BLaER1 treated with 17β-estradiol and CSF1 and Interleukin-3, amounts not matched to agents 10 nM and 100 nM (cell line): ENCODE measurements around the gene SLC25A1.
"Not testable (repeated sequence)": the region's sequence is repeated elsewhere in the genome, so short reads cannot be mapped to it uniquely, and the experiment has no call there.

Experiments used
- H3K27ac ChIP-seq, 11 experiments: shearing (Covaris generic); formaldehyde crosslinking; 2 replicates each; pipeline ENCODE4 v1.8.1; 2022
- H3K27me3 ChIP-seq, 11 experiments: shearing (Covaris generic); formaldehyde crosslinking; 2 replicates each; pipeline ENCODE4 v1.8.1; 2022
- H3K36me3 ChIP-seq, 11 experiments: shearing (Covaris generic); formaldehyde crosslinking; 2 replicates each; pipeline ENCODE4 v1.8.1; 2022
- H3K4me1 ChIP-seq, 10 experiments: shearing (Covaris generic); formaldehyde crosslinking; 2 replicates each; pipeline ENCODE4 v1.8.1; 2022
- H3K4me2 ChIP-seq, 11 experiments: shearing (Covaris generic); formaldehyde crosslinking; 2 replicates each; pipeline ENCODE4 v1.8.1; 2022
- H3K4me3 ChIP-seq, 10 experiments: shearing (Covaris generic); formaldehyde crosslinking; 2 replicates each; pipeline ENCODE4 v1.8.1; 2022
- H3K9ac ChIP-seq, 11 experiments: shearing (Covaris generic); formaldehyde crosslinking; 2 replicates each; pipeline ENCODE4 v1.8.1; 2022
- H3K9me3 ChIP-seq, 11 experiments: shearing (Covaris generic); formaldehyde crosslinking; replicated peaks in 1 of 11; 2 replicates each; pipeline ENCODE4 v1.8.1; 2022
- H4K20me1 ChIP-seq, 11 experiments: shearing (Covaris generic); formaldehyde crosslinking; 2 replicates each; pipeline ENCODE4 v1.8.1; 2022
- Cebpa-rat ChIP-seq, 11 experiments: shearing (Covaris generic); IDR thresholded peaks; 2 replicates each; pipeline ENCODE4 v1.8.1; 2022

SLC25A1 gene

DNA sequence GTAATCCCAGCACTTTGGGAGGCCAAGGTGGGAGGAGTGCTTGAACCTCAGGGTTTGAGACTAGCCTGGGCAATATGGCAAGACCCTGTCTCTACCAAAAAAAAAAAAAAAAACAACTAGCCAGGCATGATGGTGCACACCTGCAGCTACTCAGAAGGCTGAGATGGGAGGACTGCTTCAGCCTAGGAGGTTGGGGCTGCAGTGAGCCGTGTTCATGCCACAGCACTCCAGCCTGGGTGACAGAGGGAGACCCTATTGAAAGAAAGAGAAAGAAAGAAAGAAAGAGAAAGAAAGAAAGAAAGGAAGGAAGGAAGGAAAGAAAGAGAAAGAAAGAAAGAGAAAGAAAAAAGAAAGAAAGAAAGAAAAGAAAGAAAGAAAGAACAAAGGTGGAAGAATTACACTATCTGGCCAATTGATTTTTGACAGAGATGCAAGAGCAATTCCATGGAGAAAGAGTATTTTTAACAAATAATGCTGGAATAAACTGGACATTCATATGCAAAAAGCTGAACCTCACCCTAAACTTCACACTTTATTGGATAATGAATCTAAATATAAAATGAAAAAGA lies 33.9 kb upstream of the SLC25A1 start:
- Histone ChIP-seq H3K9ac (no peak overlapping the region), H3K9me3 (no peaks in the 10 kb centered on the region), H3K4me1 (peaks cover 0 to 3% (median 0%) of the 10 kb centered on the region in 10 experiments; a peak in 3 of 20 replicates), H3K27ac (no peak overlapping the region), H3K4me3 (no peak overlapping the region), H4K20me1 (no peaks in the 10 kb centered on the region), H3K4me2 (no peak overlapping the region), H3K27me3 (no peaks in the 10 kb centered on the region), H3K36me3 (peaks cover 0 to 44% (median 32%) of the 10 kb centered on the region in 11 experiments; a peak in 14 of 22 replicates)
- TF ChIP-seq Cebpa-rat (IDR thresholded peaks at IDR 0.05), result no peak

DNA sequence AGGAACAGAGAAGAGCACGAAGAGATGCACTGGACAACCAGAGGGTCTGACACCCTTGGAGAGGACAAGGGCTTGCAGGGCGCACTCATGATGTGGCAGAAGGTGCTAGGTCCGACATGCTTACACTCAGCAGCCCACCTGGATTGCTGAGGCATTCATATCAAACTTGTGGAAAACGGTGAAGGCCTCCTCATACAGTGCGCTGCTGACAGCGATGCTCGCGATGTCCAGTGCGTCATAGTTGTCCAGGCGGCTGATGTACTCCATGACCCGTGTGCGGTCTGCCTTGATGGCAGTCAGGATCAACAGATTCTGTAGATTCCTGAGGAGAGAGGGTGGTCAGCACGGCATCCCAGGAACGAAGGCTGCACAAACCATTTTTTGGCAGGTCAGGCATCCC lies 31.7 kb upstream of the SLC25A1 start:
- Histone ChIP-seq H3K9ac (no peak overlapping the region), H3K4me3 (no peak overlapping the region), H3K27ac (no peak overlapping the region), H3K27me3 (no peaks in the 10 kb centered on the region), H4K20me1 (no peaks in the 10 kb centered on the region), H3K4me1 (peaks cover 0 to 4% (median 0%) of the 10 kb centered on the region in 10 experiments; a peak in 3 of 20 replicates), H3K9me3 (no peaks in the 10 kb centered on the region), H3K4me2 (no peak overlapping the region), H3K36me3 (peaks cover 0 to 32% (median 24%) of the 10 kb centered on the region in 11 experiments; a peak in 14 of 22 replicates)
- no peak for TF ChIP-seq Cebpa-rat (IDR thresholded peaks at IDR 0.05)

DNA sequence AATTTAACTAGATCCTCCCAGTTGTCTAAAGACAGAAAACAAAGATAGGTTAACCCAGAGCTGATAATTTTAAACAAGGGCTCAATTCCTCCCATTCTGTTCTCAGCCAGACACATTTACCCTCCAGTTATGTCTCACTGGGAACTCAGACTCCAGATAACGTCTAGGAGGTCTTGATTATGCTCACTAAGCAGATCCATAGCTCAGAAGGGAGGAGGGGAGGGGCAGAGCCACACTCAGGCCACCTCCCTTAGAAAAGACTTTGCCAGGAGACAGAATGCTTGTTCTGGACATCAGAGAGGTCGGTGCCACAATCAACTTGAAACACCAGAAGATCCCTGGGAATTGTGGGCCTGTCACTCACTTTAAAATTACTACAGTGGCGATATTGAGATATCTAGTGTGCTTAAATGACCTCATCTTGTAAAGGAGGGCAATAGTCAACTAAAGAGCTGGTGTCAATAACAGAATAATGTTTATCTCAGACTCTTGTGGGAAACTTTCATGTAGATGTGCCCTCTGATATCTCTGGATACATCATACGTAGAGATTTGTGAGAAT lies 29.8 kb upstream of the SLC25A1 start:
- peaks cover 0 to 30% (median 24%) of the 10 kb centered on the region in 11 experiments; a peak in 11 of 22 replicates for H3K36me3 ChIP-seq
- peaks cover 0 to 4% (median 0%) of the 10 kb centered on the region in 10 experiments; a peak in 3 of 20 replicates for H3K4me1 ChIP-seq
- no peaks in the 10 kb centered on the region for H3K27me3 ChIP-seq
- no peak overlapping the region for H3K27ac ChIP-seq
- no peaks in the 10 kb centered on the region for H3K9me3 ChIP-seq
- TF ChIP-seq Cebpa-rat (IDR thresholded peaks at IDR 0.05), result no peak
- no peaks in the 10 kb centered on the region for H4K20me1 ChIP-seq
- H3K4me3 ChIP-seq, result no peak overlapping the region
- no peak overlapping the region for H3K9ac ChIP-seq
- H3K4me2 ChIP-seq, result no peak overlapping the region

DNA sequence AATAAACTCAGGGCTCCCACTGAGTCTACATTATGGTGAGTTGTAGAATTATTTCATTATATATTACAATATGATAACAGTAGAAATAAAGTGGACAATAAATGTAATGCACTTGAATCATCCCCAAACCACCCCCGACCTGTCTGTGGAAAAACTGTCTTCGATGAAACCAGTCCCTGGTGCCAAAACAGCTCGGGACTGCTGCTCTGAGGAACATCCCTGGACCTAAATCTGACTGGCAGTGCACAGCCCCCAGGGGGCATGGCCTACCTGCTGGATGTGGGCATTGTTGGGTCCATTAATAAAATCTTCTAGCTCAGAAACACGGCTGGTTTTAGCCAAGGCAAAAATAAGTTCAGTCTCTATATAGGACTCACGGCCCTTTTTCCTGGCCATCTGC lies 29.3 kb upstream of the SLC25A1 start:
- no peak overlapping the region for H3K4me2 ChIP-seq

DNA sequence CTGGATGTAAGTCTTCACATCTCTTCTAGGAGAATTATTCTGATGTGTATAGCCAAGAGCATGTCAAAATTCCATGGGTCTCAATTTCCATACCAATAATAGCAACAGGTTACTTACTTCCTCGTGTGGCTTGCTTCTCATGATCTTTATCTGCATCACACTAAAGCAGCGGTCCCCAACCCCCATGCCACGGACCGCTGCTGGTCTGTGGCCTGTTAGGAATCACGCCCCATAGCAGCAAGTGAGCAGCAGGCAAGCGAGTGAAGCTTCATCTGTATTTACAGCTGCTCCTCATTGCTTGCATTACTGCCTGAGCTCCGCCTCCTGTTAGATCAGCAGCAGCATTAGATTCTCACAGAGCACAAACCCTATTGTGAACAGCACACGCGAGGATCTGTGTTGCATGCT lies 28.9 kb upstream of the SLC25A1 start:
- Histone ChIP-seq H3K4me2 (no peak overlapping the region), H3K27me3 (no peaks in the 10 kb centered on the region)

More for the DNA sequence above, 29.3 kb upstream of the SLC25A1 start:
- H3K36me3 ChIP-seq, result peaks cover 0 to 30% (median 24%) of the 10 kb centered on the region in 11 experiments; a peak in 11 of 22 replicates
- no peak overlapping the region for H3K4me3 ChIP-seq
- H3K9me3 ChIP-seq, result no peaks in the 10 kb centered on the region
- no peaks in the 10 kb centered on the region for H4K20me1 ChIP-seq
- peaks cover 0 to 4% (median 0%) of the 10 kb centered on the region in 10 experiments; a peak in 3 of 20 replicates for H3K4me1 ChIP-seq
- no peak for TF ChIP-seq Cebpa-rat (IDR thresholded peaks at IDR 0.05)
- H3K27me3 ChIP-seq, result no peaks in the 10 kb centered on the region
- H3K27ac ChIP-seq, result no peak overlapping the region
- no peak overlapping the region for H3K9ac ChIP-seq

DNA sequence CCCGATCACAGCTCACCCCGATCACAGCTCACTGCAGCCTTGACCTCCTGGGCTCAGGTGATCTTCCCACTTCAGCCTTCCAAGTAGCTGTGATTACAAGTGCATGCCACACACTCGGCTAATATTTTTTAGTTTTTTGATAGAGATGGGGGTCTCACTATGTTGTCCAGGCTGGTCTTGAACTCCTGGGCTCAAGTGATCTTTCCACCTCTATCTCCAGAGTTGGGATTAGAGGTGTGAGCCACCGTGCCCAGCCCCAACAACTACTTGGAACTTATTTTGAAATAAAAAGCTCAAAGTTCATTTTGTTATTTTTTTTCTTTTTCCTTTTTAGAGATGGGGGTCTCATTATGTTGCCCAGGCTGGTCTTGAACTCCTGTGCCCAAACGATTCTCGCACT lies 27.8 kb upstream of the SLC25A1 start:
- peaks cover 0 to 30% (median 24%) of the 10 kb centered on the region in 11 experiments; a peak in 11 of 22 replicates for H3K36me3 ChIP-seq
- H3K27ac ChIP-seq, result no peak overlapping the region
- no peaks in the 10 kb centered on the region for H3K27me3 ChIP-seq
- no peak overlapping the region for H3K9ac ChIP-seq
- no peaks in the 10 kb centered on the region for H4K20me1 ChIP-seq
- H3K4me3 ChIP-seq, result no peak overlapping the region
- no peaks in the 10 kb centered on the region for H3K9me3 ChIP-seq
- peaks cover 0 to 4% (median 0%) of the 10 kb centered on the region in 10 experiments; a peak in 3 of 20 replicates for H3K4me1 ChIP-seq
- TF ChIP-seq Cebpa-rat (IDR thresholded peaks at IDR 0.05), result no peak
- H3K4me2 ChIP-seq, result no peak overlapping the region

More for the DNA sequence above, 28.9 kb upstream of the SLC25A1 start:
- TF ChIP-seq Cebpa-rat (IDR thresholded peaks at IDR 0.05), result no peak
- Histone ChIP-seq H3K4me1 (peaks cover 0 to 4% (median 0%) of the 10 kb centered on the region in 10 experiments; a peak in 3 of 20 replicates), H3K4me3 (no peak overlapping the region), H3K9me3 (no peaks in the 10 kb centered on the region), H3K27ac (no peak overlapping the region), H3K36me3 (peaks cover 0 to 30% (median 24%) of the 10 kb centered on the region in 11 experiments; a peak in 11 of 22 replicates), H3K9ac (no peak overlapping the region), H4K20me1 (no peaks in the 10 kb centered on the region)

DNA sequence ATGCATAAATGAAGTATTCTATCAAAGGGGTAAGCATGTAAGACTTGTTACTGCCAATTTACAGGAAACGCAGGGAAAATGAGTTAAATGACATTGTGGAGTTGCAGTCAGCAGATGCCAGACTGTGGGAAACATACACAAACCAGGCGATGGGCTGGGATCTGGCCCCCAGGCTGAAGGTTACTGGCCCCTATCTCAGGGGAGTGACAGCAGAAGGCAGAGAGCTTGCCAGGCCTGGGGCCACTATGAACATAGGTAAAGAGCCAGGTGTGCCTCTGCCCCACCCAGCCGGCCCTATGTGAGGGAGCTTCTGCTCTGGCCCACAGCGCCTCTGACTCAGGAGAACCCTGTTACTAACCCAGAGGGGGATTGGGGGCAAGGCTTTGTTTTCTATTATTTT lies 26.1 kb upstream of the SLC25A1 start:
- Histone ChIP-seq H3K4me1 (peaks cover 0 to 4% (median 0%) of the 10 kb centered on the region in 10 experiments; a peak in 3 of 20 replicates), H4K20me1 (no peaks in the 10 kb centered on the region), H3K36me3 (peaks cover 0 to 22% (median 17%) of the 10 kb centered on the region in 11 experiments; a peak in 10 of 22 replicates), H3K27me3 (no peaks in the 10 kb centered on the region), H3K27ac (no peak overlapping the region), H3K4me2 (no peak overlapping the region), H3K9me3 (no peaks in the 10 kb centered on the region), H3K4me3 (no peak overlapping the region), H3K9ac (no peak overlapping the region)
- no peak for TF ChIP-seq Cebpa-rat (IDR thresholded peaks at IDR 0.05)

DNA sequence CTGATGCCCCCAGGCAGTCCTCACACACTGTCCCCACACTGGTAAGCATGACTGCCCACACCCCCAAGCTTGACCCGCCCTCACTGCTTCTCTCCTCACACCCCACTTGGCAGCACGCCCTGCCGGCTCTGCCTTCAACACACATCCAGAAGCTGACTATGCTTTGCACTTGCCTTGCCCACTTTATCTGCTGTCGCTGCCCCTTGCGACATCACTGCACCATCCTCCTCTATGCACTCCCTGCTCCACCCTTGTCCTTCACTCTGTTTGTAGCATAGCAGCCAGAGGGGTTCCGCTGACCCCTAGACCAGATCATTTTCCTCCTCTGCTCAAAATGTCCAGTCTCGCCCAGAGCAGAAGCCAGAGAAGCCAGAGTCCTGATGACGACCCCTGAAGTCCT lies 25.3 kb upstream of the SLC25A1 start:
- no peaks in the 10 kb centered on the region for H3K9me3 ChIP-seq
- H3K27me3 ChIP-seq, result no peaks in the 10 kb centered on the region
- H3K36me3 ChIP-seq, result peaks cover 0 to 22% (median 10%) of the 10 kb centered on the region in 11 experiments; a peak in 7 of 22 replicates
- H3K4me2 ChIP-seq, result no peak overlapping the region
- no peak overlapping the region for H3K9ac ChIP-seq
- no peak for TF ChIP-seq Cebpa-rat (IDR thresholded peaks at IDR 0.05)
- no peak overlapping the region for H3K27ac ChIP-seq
- no peak overlapping the region for H3K4me3 ChIP-seq
- no peaks in the 10 kb centered on the region for H4K20me1 ChIP-seq
- H3K4me1 ChIP-seq, result peaks cover 0 to 4% (median 0%) of the 10 kb centered on the region in 10 experiments; a peak in 3 of 20 replicates

DNA sequence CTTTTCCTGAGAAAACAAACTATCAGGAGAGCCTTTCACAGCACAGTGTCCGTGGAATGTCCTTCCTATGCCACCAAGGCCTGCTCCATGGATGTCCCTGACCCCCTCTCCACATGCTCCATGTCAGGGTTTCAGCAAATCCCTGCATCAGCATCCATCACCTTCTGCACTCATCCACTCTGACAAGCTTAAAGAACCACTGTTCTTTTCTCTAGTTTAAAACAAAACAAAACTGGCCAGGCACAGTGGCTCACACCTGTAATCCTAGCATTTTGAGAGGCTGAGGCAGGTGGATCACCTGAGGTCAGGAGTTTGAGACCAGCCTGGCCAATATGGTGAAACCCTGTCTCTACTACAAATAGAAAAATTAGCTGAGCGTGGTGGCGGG lies 24.3 kb upstream of the SLC25A1 start:
- not testable (repeated sequence) for H3K4me2 ChIP-seq, H3K4me1 ChIP-seq, H3K27ac ChIP-seq, H3K9ac ChIP-seq, H4K20me1 ChIP-seq, H3K4me3 ChIP-seq, H3K9me3 ChIP-seq, H3K27me3 ChIP-seq
- peaks cover 0 to 12% (median 0%) of the 10 kb centered on the region in 11 experiments; a peak in 5 of 22 replicates for H3K36me3 ChIP-seq
